SHP77 (cell line): Measurements from ENCODE around the gene TBC1D22A.

Experiments
- DNase-seq, 2 experiments: peaks; one replicate each; lab custom pipeline; 2025; lab: John Stamatoyannopoulos, UW

TBC1D22A gene

GRCh38 chr22:46995501-46996360, 233.3 kb downstream of the TBC1D22A start:
- no peak for DNase-seq

- peak in 1 of 2 experiments; percentile 15 for DNase-seq
Observed at GRCh38 chr22:46996595-46997310, 234.3 kb downstream of the TBC1D22A start.

GRCh38 chr22:46997311-46997970, 235.0 kb downstream of the TBC1D22A start:
- DNase-seq, result no peak

DNA sequence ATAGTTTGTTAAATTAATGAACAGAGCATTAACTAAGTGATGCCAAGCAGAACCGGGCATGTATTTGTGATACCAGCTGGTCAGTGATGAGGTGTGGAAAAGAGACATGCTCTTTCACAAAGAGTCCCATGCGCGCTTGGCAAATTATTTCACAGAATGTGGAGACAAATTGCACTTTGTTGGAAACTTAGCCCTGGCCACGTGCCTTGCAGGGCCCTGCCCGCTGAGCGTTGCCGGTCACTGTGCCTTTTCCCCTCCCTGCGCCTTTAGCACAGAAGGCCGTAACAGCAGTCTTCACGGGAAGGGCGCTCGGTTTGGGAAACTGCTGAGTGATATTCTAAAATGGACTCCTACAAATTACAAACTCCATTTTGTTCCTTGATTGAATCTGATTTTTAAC, 235.9 kb downstream of the TBC1D22A start:
- DNase-seq, result no peak

DNA sequence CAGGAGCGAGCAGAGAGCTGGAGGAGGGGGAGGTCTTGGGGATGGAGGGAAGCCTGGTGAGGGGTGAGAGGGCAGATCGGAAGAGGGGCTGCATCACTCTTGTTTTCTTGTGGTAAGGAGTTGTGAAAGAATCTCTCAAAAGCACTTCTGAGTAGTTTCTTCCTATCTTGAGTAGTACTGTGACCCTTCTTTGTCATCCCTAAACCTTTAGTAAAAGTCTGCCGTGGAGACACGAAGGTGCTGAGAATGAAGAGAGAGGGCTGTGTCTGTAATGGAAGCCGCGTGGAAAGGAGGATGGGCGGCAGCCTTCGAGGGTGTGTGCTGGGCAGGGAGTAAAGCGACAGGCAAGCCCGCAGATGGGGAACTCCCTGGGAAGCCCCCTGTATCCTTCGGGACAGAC, 237.8 kb downstream of the TBC1D22A start:
- DNase-seq, result no peak

GRCh38 chr22:47000888-47001287, 238.4 kb downstream of the TBC1D22A start:
- no peak for DNase-seq

DNA sequence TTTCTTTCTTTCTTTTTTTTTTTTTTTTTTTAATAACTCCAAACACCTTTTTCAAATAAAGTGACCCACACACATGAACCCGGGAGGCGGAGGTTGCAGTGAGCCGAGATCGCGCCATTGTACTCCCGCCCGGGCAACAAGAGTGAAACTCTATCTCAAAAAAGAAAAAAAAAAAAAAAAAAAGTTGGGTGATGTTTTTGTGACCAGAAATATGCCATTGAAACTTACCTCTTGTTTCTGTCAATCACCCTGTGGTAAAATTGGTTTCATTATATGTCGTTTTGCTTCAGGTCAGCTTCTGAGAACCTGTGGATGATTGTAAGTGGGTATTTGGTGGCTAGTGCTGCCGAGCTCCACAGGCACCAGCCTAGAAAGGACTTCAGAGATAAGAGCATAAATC, 238.8 kb downstream of the TBC1D22A start:
- no peak for DNase-seq

- DNase-seq, result no peak
Observed at GRCh38 chr22:47002692-47003091, 240.2 kb downstream of the TBC1D22A start.

DNA sequence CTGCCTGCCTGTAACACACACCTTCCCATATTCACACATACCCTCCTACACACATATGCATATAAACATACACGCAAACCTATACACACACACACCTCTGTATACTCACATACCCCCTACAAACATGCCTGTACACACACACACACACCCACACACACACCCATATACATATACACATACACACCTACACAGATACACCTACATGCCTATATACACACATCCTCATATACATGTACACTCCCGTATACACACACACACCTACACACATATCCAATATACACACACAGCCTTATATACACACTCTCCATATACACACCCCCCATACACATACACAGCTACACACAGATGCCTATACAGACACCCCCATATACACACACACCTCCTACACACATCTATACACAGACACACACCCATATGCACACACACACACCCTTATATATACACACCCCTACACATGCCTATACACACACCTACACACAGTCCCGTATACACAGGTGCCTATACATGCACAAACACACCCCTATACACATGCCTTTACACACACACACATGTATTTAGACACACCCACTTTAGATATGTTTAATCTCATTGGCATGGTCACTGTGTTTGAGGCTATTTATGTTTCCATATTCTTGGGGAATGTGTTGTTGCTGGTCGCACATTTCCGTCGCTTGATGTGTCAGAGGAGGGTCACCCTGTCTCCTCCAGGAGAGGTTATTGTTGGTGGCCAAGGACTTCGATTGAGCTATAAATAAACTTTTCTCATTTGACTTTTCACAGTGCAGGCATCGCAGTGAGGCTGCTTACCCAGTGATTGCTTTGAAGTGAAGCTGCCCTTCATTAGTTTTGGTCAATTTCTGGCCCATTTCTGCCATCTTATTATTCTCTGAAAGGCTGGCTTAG, 243.3 kb downstream of the TBC1D22A start:
- DNase-seq, result no peak

- DNase-seq, result no peak
Observed at GRCh38 chr22:47006433-47006832, 244.0 kb downstream of the TBC1D22A start.

DNA sequence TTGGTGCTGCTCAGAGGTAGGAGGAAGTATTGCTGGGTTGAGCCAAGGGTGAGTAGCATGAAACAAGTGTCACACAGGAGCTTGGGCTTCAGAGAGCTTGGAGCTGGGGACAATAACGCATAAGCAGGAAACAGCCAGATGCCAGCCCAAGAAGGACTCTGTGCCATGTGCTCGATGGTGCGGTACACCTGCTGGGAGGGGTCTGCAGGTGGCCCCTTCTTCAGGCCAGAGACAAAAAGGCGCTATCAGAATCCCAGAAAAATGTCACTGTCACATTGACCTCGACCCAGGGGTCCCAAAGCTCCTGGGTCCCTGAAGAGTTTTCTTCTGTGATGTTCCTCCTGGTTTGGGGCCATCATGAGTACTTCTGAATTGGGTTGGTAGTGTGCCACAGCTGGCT, 244.4 kb downstream of the TBC1D22A start:
- no peak for DNase-seq

DNA sequence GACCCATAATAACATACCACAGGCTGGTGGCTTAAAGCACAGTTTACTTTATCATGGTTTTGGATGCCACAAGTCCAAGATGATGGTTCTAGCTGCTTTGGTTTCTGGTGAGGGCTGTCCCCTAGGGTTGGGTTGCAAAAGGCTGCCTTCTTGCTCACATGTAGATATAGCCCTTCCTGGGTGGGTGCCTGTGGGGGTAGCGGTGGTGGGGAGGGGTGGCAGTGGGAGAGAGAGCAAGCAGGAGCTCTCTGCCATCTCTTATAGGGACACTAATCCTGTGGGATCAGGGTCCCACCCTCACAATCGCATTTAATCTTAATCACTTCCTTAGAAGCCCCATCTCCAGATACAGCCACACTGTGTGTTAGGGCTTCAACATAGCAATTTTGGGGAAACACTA, 245.0 kb downstream of the TBC1D22A start:
- no peak for DNase-seq

DNA sequence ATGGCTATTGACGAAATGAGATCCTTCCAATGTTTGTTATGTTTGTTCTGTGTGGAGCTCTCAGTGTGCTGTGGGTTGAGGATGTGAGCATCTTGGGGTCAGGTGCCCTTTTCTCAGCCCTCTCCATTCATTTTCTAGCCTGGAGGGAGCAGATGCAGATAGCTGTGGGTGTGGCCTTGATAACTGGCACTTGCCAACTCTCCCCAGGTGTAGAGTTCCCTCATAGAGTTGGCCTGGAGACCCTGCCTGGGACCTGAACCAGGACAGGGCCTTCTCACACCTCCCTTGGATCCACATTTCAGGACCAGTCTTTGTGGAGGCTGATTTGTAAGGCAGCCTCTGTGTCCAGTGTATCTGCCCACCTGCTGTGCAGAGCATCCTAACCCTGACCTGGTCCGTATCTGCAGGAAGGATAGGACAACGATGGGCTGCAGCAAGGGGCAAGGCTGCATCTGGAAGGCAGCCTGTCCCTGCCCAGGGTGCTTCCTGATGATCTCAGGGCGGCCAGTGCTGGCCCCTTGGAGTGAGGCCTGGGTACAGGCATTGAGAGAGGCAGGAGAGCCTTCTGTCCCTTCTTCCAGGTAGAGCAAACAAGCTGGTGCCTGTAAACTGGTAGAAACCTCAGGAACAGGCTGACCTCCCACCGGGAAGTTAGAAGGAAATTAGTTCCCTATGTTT, 245.9 kb downstream of the TBC1D22A start:
- no peak for DNase-seq

GRCh38 chr22:47009304-47010101, 247.1 kb downstream of the TBC1D22A start:
- no peak for DNase-seq

- DNase-seq, result no peak
Observed at GRCh38 chr22:47010211-47010610, 247.8 kb downstream of the TBC1D22A start.

GRCh38 chr22:47011131-47011858, 248.8 kb downstream of the TBC1D22A start:
- DNase-seq, result no peak

- DNase-seq, result no peak
Observed at GRCh38 chr22:47011859-47012258, 249.4 kb downstream of the TBC1D22A start.

DNA sequence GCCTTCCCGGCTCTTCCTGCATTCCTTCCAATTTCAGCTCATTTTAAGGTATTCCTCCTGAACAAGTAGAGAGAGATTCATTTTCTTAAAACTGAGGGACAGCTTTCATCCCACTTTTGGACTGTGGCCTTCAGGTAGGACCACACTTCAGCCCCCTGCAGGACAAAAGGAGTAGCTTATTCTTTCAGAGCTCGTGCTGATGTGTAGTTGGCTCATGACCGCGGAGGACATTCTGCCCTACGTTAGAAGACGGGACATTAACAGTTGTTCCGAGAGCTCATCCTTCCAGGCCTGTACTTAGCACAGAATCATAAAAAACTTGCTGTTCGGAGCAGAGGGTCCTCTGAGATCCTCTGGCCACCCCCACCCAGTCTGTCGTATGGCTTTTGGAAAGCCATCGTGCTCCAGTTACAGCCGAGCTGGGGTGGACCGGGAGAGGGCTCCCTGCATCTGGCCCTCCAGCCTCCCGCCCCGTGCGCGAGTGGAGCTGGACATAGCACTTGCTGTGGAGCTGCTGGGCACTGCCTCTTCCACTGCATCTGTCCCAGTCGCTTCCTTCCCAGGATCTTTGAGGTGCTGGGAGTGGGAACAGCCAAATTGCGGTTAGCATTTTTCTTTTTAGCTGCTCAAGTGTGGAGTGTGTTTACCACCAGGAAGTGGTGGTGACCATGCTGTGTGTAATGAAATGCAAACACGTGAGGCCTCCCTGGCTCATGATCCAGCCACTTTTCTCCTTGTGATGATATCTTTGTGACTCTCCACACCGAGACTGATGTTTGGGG, 250.3 kb downstream of the TBC1D22A start:
- DNase-seq, result no peak
